IgD-negative memory B cell (primary cell): ENCODE measurements around the gene TOX2. TPM values are rescaled to one million over a fixed set of nuclear protein-coding genes. Genes with fewer than 3 reads are reported as not detected.
A peak's percentile ranks its signal among the peaks of the same experiment; 100 is the strongest.

ENCODE experiments used
- H3K27ac Mint-ChIP-seq, 3 donors: one replicate each; pipeline ENCODE4 v1.8.0; 2020 to 2022; ENCODE audit warnings: mild to moderate bottlenecking in 3 of 3, mixed read lengths in 3 of 3, moderate library complexity in 1 of 3
- H3K27me3 Mint-ChIP-seq: one replicate; pipeline ENCODE4 v1.8.0; 2021; ENCODE audit warnings: mixed read lengths
- H3K36me3 Mint-ChIP-seq: one replicate; pipeline ENCODE4 v1.8.0; 2020; ENCODE audit warnings: mild to moderate bottlenecking, mixed read lengths
- H3K4me1 Mint-ChIP-seq, 3 donors: one replicate each; pipeline ENCODE4 v1.8.0; 2020 to 2022; ENCODE audit warnings: mixed read lengths in 3 of 3, mild to moderate bottlenecking in 1 of 3
- H3K4me3 Mint-ChIP-seq, 4 donors: one replicate each; pipeline ENCODE4 v1.8.0; 2020 to 2022; ENCODE audit warnings: mild to moderate bottlenecking in 4 of 4, mixed read lengths in 4 of 4, moderate library complexity in 3 of 4
- H3K9me3 Mint-ChIP-seq, 3 donors: one replicate each; pipeline ENCODE4 v1.8.0; 2020 to 2021; ENCODE audit warnings: mixed read lengths in 3 of 3, mild to moderate bottlenecking in 1 of 3
- polyA plus RNA-seq: library from polyadenylated mRNA; unstranded; fragments of 300-500 nt; fragmentation: Illumina TruSeq; gene quantifications from one replicate; pipeline ENCODE4 v1.2.3, GENCODE V29; 2021

TOX2 gene
- polyA plus RNA-seq, 1 donor from 2014 or later = 0.73 TPM

DNA sequence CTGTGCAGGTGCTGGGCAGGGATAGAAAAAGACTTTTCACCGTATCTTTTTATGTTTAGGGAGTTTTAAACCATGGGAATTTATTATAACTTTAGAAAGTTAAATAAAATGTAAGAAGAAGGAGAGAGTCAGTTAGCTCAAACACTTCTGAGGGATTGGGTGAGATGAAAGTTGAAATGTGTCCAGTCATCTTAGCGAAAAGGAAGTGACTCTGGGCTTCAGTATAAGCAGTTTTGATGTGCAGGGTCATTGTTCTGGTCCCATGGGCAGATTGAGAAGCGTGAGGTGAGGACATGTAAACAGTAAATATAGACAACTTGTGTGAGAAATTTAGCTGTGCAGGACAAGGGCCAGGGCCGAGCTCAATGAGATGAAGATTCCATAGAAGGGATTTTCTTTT, 66.9 kb downstream of the TOX2 start:
- Mint-ChIP-seq H3K27me3 (no peaks in the 10 kb centered on the region), H3K4me3 (no peak overlapping the region), H3K9me3 (peaks cover 0 to 2% (median 0%) of the 10 kb centered on the region in 3 donors), H3K36me3 (peaks cover 4% of the 10 kb centered on the region), H3K4me1 (peaks cover 0 to 5% (median 1%) of the 10 kb centered on the region in 3 donors), H3K27ac (no peak overlapping the region)

DNA sequence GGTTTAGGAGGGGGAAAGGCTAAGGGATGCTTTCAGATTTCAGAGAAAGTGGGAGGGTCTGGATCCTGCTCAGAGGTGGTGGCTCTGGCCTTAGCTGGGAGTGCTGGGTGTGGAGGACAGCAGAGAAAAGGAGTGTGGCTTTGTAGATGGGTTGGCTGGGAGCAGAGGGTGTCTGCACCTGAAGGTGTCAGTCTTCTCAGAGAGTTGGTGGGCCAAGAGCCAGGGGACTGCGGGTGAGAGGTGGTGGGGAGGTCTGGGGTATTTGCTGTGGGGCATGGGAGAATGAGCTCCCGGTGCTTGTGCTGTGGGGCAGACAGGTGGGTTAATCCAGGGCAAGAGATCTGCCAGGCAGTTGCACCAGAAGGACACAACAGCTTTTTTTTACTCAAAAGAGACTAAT, 67.4 kb downstream of the TOX2 start:
- Mint-ChIP-seq H3K9me3 (peaks cover 0 to 2% (median 0%) of the 10 kb centered on the region in 3 donors), H3K36me3 (peaks cover 4% of the 10 kb centered on the region), H3K27me3 (no peaks in the 10 kb centered on the region), H3K4me1 (peaks cover 0 to 5% (median 1%) of the 10 kb centered on the region in 3 donors), H3K27ac (no peak overlapping the region), H3K4me3 (no peak overlapping the region)

- Mint-ChIP-seq H3K4me1 (peaks cover 0 to 5% (median 1%) of the 10 kb centered on the region in 3 donors), H3K27ac (no peak overlapping the region), H3K9me3 (peaks cover 0 to 2% (median 0%) of the 10 kb centered on the region in 3 donors), H3K4me3 (no peak overlapping the region), H3K36me3 (peaks cover 4% of the 10 kb centered on the region), H3K27me3 (no peaks in the 10 kb centered on the region)
Measured at GRCh38 chr20:43982886-43983285, 68.2 kb downstream of the TOX2 start.

GRCh38 chr20:43983359-43983758, 68.7 kb downstream of the TOX2 start:
- no peak overlapping the region for H3K27ac Mint-ChIP-seq
- peaks cover 0 to 2% (median 1%) of the 10 kb centered on the region in 3 donors for H3K4me1 Mint-ChIP-seq
- peaks cover 4% of the 10 kb centered on the region for H3K36me3 Mint-ChIP-seq
- H3K27me3 Mint-ChIP-seq = no peaks in the 10 kb centered on the region
- peaks cover 0 to 2% (median 0%) of the 10 kb centered on the region in 3 donors for H3K9me3 Mint-ChIP-seq
- H3K4me3 Mint-ChIP-seq = no peak overlapping the region

GRCh38 chr20:43983904-43984361, 69.3 kb downstream of the TOX2 start:
- Mint-ChIP-seq H3K9me3 (no peaks in the 10 kb centered on the region), H3K36me3 (peaks cover 4% of the 10 kb centered on the region), H3K4me3 (no peak overlapping the region), H3K4me1 (peaks cover 0 to 3% (median 1%) of the 10 kb centered on the region in 3 donors), H3K27ac (no peak overlapping the region), H3K27me3 (no peaks in the 10 kb centered on the region)

- no peak overlapping the region for H3K4me3 Mint-ChIP-seq
Measured at GRCh38 chr20:43984587-43984986, 69.9 kb downstream of the TOX2 start.

GRCh38 chr20:43985121-43985520, 70.5 kb downstream of the TOX2 start:
- Mint-ChIP-seq H3K27me3 (no peaks in the 10 kb centered on the region), H3K9me3 (peaks cover 0 to 1% (median 0%) of the 10 kb centered on the region in 3 donors), H3K36me3 (peaks cover 6% of the 10 kb centered on the region), H3K4me3 (no peak overlapping the region), H3K4me1 (peaks cover 0 to 3% (median 1%) of the 10 kb centered on the region in 3 donors), H3K27ac (peak overlapping the region in 1 of 3 donors; percentile 73)

More at GRCh38 chr20:43984587-43984986, 69.9 kb downstream of the TOX2 start:
- Mint-ChIP-seq H3K4me1 (peaks cover 0 to 3% (median 1%) of the 10 kb centered on the region in 3 donors), H3K9me3 (no peaks in the 10 kb centered on the region), H3K36me3 (peaks cover 4% of the 10 kb centered on the region), H3K27ac (no peak overlapping the region), H3K27me3 (no peaks in the 10 kb centered on the region)

GRCh38 chr20:43985608-43986316, 71.1 kb downstream of the TOX2 start:
- Mint-ChIP-seq H3K4me3 (no peak overlapping the region), H3K4me1 (peaks cover 0 to 3% (median 1%) of the 10 kb centered on the region in 3 donors), H3K27ac (peak overlapping the region in 1 of 3 donors; percentile 73), H3K36me3 (peaks cover 5% of the 10 kb centered on the region), H3K9me3 (peaks cover 0 to 1% (median 0%) of the 10 kb centered on the region in 3 donors), H3K27me3 (no peaks in the 10 kb centered on the region)

- Mint-ChIP-seq H3K27ac (no peak overlapping the region), H3K9me3 (peaks cover 0 to 1% (median 0%) of the 10 kb centered on the region in 3 donors)
Measured at GRCh38 chr20:43987018-43987417, 72.4 kb downstream of the TOX2 start.

GRCh38 chr20:43987531-43987930, 72.9 kb downstream of the TOX2 start:
- Mint-ChIP-seq H3K27ac (no peak overlapping the region), H3K27me3 (no peaks in the 10 kb centered on the region), H3K9me3 (peaks cover 0 to 1% (median 0%) of the 10 kb centered on the region in 3 donors), H3K4me1 (peaks cover 0 to 3% (median 1%) of the 10 kb centered on the region in 3 donors), H3K36me3 (peaks cover 4% of the 10 kb centered on the region), H3K4me3 (no peak overlapping the region)

More at GRCh38 chr20:43987018-43987417, 72.4 kb downstream of the TOX2 start:
- Mint-ChIP-seq H3K4me1 (peaks cover 0 to 3% (median 1%) of the 10 kb centered on the region in 3 donors), H3K4me3 (no peak overlapping the region), H3K27me3 (no peaks in the 10 kb centered on the region), H3K36me3 (peaks cover 4% of the 10 kb centered on the region)

- H3K27ac Mint-ChIP-seq = no peak overlapping the region
- peaks cover 0 to 1% (median 0%) of the 10 kb centered on the region in 3 donors for H3K9me3 Mint-ChIP-seq
- no peaks in the 10 kb centered on the region for H3K27me3 Mint-ChIP-seq
- H3K4me3 Mint-ChIP-seq = no peak overlapping the region
- H3K36me3 Mint-ChIP-seq = peaks cover 4% of the 10 kb centered on the region
- peaks cover 0 to 2% (median 0%) of the 10 kb centered on the region in 3 donors for H3K4me1 Mint-ChIP-seq
Measured at GRCh38 chr20:43988451-43988850, 73.8 kb downstream of the TOX2 start.

DNA sequence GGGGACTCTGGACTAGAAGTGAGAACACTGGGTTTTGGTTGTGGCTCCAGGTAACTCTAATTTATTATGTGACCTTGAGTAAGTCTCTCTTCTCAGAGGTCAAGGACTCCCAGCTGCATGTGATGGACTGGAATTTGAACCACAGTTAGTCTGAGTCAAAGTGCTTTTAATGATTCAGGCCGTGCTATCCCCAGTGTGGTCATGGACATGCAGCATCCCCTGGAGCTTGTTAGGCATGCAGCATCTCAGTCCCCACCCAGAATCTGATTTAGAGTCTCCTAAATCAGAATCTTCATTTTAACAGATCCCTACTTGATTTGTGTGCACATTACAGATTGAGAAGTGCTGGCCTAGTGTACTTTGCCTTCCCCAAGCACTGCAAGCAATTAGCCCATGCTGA, 74.2 kb downstream of the TOX2 start:
- H3K27ac Mint-ChIP-seq = no peak overlapping the region
- H3K9me3 Mint-ChIP-seq = peaks cover 0 to 1% (median 0%) of the 10 kb centered on the region in 3 donors
- H3K27me3 Mint-ChIP-seq = no peaks in the 10 kb centered on the region
- H3K4me1 Mint-ChIP-seq = peaks cover 0 to 2% (median 0%) of the 10 kb centered on the region in 3 donors
- H3K4me3 Mint-ChIP-seq = no peak overlapping the region
- H3K36me3 Mint-ChIP-seq = peaks cover 4% of the 10 kb centered on the region

- no peak overlapping the region for H3K4me3 Mint-ChIP-seq
- H3K27me3 Mint-ChIP-seq = no peaks in the 10 kb centered on the region
- peaks cover 0 to 2% (median 0%) of the 10 kb centered on the region in 3 donors for H3K4me1 Mint-ChIP-seq
- H3K36me3 Mint-ChIP-seq = peaks cover 4% of the 10 kb centered on the region
- H3K27ac Mint-ChIP-seq = no peak overlapping the region
- H3K9me3 Mint-ChIP-seq = peaks cover 0 to 5% (median 2%) of the 10 kb centered on the region in 3 donors
Measured at GRCh38 chr20:43991261-43991660, 76.6 kb downstream of the TOX2 start.

DNA sequence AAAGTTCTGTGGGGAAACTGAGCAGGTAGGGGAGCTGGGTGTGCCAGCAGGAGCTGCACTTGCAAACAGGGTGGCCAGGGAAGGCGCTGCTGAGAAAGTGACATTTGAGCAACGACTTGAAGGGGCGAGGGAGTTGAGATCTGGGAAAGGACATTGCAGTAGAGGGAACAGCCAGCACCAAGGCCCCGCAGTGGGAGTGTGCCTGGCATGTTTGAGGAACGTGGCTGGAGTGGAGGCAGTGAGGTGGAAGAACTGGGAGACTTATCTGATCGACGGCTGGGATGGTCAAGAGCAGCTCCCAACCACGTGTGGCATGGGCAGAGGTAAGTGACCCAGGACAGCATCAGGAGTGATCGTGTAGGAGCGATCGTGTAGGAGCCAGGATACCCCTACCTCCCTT, 77.3 kb downstream of the TOX2 start:
- no peak overlapping the region for H3K4me3 Mint-ChIP-seq
- no peak overlapping the region for H3K27ac Mint-ChIP-seq
- no peaks in the 10 kb centered on the region for H3K27me3 Mint-ChIP-seq
- H3K9me3 Mint-ChIP-seq = peaks cover 0 to 5% (median 2%) of the 10 kb centered on the region in 3 donors
- peaks cover 0 to 2% (median 0%) of the 10 kb centered on the region in 3 donors for H3K4me1 Mint-ChIP-seq
- peaks cover 4% of the 10 kb centered on the region for H3K36me3 Mint-ChIP-seq

GRCh38 chr20:43992885-43993284, 78.2 kb downstream of the TOX2 start:
- Mint-ChIP-seq H3K36me3 (peaks cover 4% of the 10 kb centered on the region), H3K9me3 (peaks cover 0 to 5% (median 2%) of the 10 kb centered on the region in 3 donors), H3K4me3 (no peak overlapping the region), H3K27ac (no peak overlapping the region), H3K4me1 (peaks cover 0 to 2% (median 0%) of the 10 kb centered on the region in 3 donors), H3K27me3 (no peaks in the 10 kb centered on the region)
